Keratinocyte (primary cell): ENCODE results near the gene MAPRE3.

Experiments
- EZH2 ChIP-seq: IDR thresholded peaks from one replicate; pipeline ENCODE4 v1.6.1; 2012; ENCODE audit warnings: inconsistent platforms, mild to moderate bottlenecking, low read length, moderate library complexity
- TF ChIP-seq, protein P1 (sequence below), 3 experiments: IDR thresholded peaks in 1 of 3; conservative IDR thresholded peaks in 1 of 3; optimal IDR thresholded peaks in 1 of 3; 2 replicates in 2 of 3; 3 replicates in 1 of 3; pipeline versions ENCODE3 to v1.5.1; 2011; ENCODE audit warnings: low read length in 3 of 3, mild to moderate bottlenecking in 3 of 3, moderate library complexity in 2 of 3, control low read depth in 1 of 3, inconsistent platforms in 1 of 3; ENCODE audit not compliant: insufficient read depth in 2 of 3; ENCODE audit errors: extremely low read depth in 1 of 3

DNA sequence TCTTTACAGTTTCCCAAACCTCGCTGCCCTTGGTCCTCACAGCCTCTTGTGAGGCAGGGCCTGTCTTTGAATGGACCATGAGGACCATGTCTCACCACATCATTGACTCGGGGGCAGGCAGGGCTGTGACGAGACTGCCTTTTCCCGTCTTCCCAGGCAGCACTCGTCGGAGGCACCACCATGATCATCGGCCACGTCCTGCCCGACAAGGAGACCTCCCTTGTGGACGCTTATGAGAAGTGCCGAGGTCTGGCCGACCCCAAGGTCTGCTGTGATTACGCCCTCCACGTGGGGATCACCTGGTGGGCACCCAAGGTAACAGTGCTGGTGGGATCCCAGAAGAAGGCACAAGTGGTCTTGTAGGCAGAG, 45.7 kb upstream of the MAPRE3 start:
- TF ChIP-seq, protein P1, sequence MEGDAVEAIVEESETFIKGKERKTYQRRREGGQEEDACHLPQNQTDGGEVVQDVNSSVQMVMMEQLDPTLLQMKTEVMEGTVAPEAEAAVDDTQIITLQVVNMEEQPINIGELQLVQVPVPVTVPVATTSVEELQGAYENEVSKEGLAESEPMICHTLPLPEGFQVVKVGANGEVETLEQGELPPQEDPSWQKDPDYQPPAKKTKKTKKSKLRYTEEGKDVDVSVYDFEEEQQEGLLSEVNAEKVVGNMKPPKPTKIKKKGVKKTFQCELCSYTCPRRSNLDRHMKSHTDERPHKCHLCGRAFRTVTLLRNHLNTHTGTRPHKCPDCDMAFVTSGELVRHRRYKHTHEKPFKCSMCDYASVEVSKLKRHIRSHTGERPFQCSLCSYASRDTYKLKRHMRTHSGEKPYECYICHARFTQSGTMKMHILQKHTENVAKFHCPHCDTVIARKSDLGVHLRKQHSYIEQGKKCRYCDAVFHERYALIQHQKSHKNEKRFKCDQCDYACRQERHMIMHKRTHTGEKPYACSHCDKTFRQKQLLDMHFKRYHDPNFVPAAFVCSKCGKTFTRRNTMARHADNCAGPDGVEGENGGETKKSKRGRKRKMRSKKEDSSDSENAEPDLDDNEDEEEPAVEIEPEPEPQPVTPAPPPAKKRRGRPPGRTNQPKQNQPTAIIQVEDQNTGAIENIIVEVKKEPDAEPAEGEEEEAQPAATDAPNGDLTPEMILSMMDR (optimal IDR thresholded peaks at IDR 0.05 in 1 of 3, IDR thresholded peaks at IDR 0.05 in 1 of 3, conservative IDR thresholded peaks at IDR 0.05 in 1 of 3; ENCODE audit: extremely low read depth in 1 of 3, insufficient read depth in 2 of 3, low read length in 3 of 3), result no peak
- TF ChIP-seq EZH2, result no peak
